Measurements from ENCODE around the gene WFIKKN1. TPM values are rescaled to one million over a fixed set of nuclear protein-coding genes. Genes with fewer than 3 reads are reported as not detected.
A peak's percentile ranks its signal among the peaks of the same experiment; 100 is the strongest.

The WFIKKN1 gene
- total RNA-seq, 1 experiment from 2014 or later, result 12.3 TPM

DNA sequence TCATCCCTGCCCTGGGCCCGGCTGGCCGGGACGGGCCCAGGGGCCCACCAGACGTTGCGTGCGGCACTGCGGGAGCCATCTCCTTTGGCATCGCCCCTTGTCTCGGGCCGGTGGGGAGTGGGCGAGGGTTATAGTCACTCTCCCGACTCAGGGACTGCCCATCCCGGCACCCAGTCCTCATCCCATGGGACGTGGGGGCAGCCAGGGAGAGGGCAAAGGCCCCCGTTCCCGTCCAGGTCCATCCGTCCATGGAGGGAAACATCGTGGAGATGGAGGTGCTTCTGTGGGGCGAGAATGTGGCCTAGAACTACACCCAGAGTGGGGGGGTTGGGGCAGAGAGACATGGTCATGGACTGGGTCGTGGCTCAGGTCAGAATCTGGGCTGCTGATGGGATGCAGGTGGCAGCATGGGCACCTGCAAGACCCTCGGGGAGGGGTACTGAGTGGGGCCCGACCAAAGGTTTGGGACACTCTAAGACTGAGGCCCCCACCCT lies 15.9 kb downstream of the WFIKKN1 start:
- POLR2A ChIA-PET, result interaction anchor here (2.3 kb wide), 1 partner anchor 10 kb away, joined by 7 read pairs; the partner anchor contains the start of gene METTL26
- CTCF ChIA-PET, result interaction anchor here (1.8 to 6.4 kb wide), 4 partner anchors 9 to 94 kb away, joined by 4 to 54 read pairs (median 21); partner anchors contain the start of genes CIAO3 and METTL26
- Mint-ChIP-seq H3K4me1 (peaks cover 10% of the 10 kb centered on the region; the same call in 1 of the 2 replicates), H3K9me3 (no peaks in the 10 kb centered on the region), H3K36me3 (no peaks in the 10 kb centered on the region), H3K4me3 (no peak overlapping the region), H3K27ac (no peak overlapping the region), H3K27me3 (ENCODE audit: low read depth) (no peaks in the 10 kb centered on the region)
- ATAC-seq, result no peak
- TF ChIP-seq ZNF219 (CRISPR knock-in tag; IDR thresholded peaks at IDR 0.05; ENCODE audit: borderline replicate concordance), result no peak
- DNase-seq (ENCODE audit: low spot score), result no peak

DNA sequence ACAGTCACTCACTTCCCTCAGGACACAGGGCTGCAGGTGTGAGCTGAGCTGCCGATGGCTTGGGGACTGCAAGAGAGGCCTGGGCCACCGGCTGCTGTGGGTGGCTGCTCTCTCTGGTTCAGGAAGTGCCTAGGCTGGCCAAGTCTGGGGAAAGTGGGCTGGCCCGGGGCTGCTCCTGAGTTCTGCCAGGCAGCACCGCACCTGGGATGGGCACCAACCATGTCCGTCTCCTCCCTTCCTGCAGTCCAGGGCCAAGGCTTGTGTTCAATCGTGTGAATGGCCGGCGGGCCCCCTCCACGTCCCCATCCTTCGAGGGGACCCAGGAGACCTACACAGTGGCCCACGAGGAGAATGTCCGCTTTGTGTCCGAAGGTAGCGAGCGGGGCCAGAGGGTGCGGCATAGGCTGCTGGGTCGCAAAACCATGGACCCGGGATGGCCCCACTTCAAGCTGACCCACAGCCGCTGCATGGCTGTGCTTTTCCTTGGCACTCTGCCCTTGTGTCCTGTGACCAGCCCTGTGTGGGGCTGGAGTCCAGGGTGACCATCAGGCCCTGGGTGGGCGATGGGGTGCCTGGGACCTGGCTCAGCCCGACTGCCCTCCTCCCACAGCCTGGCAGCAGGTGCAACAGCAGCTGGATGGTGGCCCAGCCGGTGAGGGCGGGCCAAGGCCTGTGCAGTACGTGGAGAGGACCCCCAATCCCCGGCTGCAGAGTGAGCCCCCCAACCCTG lies 16.6 kb downstream of the WFIKKN1 start:
- ChIA-PET CTCF (interaction anchor here (0.6 to 6.4 kb wide), 31 partner anchors 10 to 277 kb away, joined by 3 to 54 read pairs (median 5); partner anchors contain the start of genes ANTKMT, CIAO3, DECR2 and METTL26), POLR2A (interaction anchor here (0.5 to 2.3 kb wide), 3 partner anchors 9 to 265 kb away, joined by 4 to 7 read pairs (median 7); partner anchors contain the start of gene METTL26)
- TF ChIP-seq NFATC4 (CRISPR knock-in tag; IDR thresholded peaks at IDR 0.05), result 0 out of 2 replicates have a peak, but pooled peaks have one; percentile 15
- no peak for TF ChIP-seq SMAD4 (CRISPR knock-in tag; IDR thresholded peaks at IDR 0.05)
- TF ChIP-seq SP1 (CRISPR knock-in tag; conservative IDR thresholded peaks at IDR 0.05), result no peak
- TF ChIP-seq, protein P1, sequence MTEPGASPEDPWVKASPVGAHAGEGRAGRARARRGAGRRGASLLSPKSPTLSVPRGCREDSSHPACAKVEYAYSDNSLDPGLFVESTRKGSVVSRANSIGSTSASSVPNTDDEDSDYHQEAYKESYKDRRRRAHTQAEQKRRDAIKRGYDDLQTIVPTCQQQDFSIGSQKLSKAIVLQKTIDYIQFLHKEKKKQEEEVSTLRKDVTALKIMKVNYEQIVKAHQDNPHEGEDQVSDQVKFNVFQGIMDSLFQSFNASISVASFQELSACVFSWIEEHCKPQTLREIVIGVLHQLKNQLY (CRISPR knock-in tag; IDR thresholded peaks at IDR 0.05), result 0 out of 2 replicates have a peak, but pooled peaks have one; percentile 18
- no peak overlapping the region for H3K4me3 Mint-ChIP-seq
- H3K4me1 Mint-ChIP-seq, result peaks cover 10% of the 10 kb centered on the region; the same call in 1 of the 2 replicates
- DNase-seq (ENCODE audit: low spot score) (no peak), ATAC-seq (no peak)
- no peaks in the 10 kb centered on the region for H3K27me3 Mint-ChIP-seq (ENCODE audit: low read depth)
- H3K9me3 Mint-ChIP-seq, result no peaks in the 10 kb centered on the region
- no peak overlapping the region for H3K27ac Mint-ChIP-seq
- H3K36me3 Mint-ChIP-seq, result no peaks in the 10 kb centered on the region

DNA sequence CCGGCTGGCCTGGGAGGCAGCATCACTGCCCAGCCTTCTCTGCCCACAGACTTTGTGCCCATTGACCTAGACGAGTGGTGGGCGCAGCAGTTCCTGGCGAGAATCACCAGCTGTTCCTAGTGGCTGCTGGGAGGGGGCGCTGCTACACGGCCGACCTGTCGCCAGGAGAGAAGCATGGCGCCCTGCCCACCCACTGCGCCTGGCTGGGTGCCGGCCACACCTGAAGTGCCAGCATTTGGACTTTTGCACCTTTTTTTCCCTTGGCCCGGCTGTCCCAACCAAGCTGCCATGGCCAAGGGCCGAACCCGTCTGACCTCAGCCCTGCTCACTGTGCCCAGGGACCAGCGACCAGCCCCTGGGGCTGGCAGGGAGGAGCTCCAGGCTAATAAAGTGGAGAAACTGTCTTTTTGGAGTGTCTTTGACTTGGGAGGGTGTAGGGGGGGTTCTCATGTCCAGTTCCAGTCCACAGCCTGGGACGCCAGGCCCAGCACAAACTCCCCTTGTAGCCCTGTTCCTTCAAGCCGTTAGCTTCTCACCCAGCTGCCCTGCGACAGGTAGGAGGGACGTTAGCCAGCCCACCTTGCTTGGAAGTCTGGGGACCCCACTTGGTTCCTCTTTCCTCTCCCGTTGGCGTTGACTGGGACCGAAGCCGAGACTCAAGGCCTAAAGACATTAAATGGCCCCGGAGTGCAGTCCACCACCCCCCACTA lies 17.4 kb downstream of the WFIKKN1 start:
- H3K27ac Mint-ChIP-seq, result no peak overlapping the region; the same call in 1 of the 2 replicates
- H3K4me1 Mint-ChIP-seq, result peaks cover 10% of the 10 kb centered on the region; the same call in 1 of the 2 replicates
- ChIA-PET CTCF (interaction anchor here (0.6 to 6.4 kb wide), 39 partner anchors 10 to 278 kb away, joined by 3 to 54 read pairs (median 5); partner anchors contain the start of genes ANTKMT, CAPN15, CIAO3 and DECR2), POLR2A (interaction anchor here (1.0 to 2.3 kb wide), 4 partner anchors 10 to 134 kb away, joined by 3 to 7 read pairs (median 6); partner anchors contain the start of genes METTL26 and RHBDL1)
- ATAC-seq, result peak; percentile 39
- no peaks in the 10 kb centered on the region for H3K36me3 Mint-ChIP-seq
- no peaks in the 10 kb centered on the region for H3K27me3 Mint-ChIP-seq (ENCODE audit: low read depth)
- peak overlapping the region; percentile 73 for H3K4me3 Mint-ChIP-seq
- peak; percentile 62 for DNase-seq (ENCODE audit: low spot score)
- TF ChIP-seq ZNF232 (CRISPR knock-in tag; IDR thresholded peaks at IDR 0.05), result no peak
- TF ChIP-seq, protein P2, sequence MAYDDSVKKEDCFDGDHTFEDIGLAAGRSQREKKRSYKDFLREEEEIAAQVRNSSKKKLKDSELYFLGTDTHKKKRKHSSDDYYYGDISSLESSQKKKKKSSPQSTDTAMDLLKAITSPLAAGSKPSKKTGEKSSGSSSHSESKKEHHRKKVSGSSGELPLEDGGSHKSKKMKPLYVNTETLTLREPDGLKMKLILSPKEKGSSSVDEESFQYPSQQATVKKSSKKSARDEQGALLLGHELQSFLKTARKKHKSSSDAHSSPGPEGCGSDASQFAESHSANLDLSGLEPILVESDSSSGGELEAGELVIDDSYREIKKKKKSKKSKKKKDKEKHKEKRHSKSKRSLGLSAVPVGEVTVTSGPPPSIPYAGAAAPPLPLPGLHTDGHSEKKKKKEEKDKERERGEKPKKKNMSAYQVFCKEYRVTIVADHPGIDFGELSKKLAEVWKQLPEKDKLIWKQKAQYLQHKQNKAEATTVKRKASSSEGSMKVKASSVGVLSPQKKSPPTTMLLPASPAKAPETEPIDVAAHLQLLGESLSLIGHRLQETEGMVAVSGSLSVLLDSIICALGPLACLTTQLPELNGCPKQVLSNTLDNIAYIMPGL (CRISPR knock-in tag; IDR thresholded peaks at IDR 0.05), result 0 out of 2 replicates have a peak, but pooled peaks have one; percentile 38
- TF ChIP-seq, protein P3, sequence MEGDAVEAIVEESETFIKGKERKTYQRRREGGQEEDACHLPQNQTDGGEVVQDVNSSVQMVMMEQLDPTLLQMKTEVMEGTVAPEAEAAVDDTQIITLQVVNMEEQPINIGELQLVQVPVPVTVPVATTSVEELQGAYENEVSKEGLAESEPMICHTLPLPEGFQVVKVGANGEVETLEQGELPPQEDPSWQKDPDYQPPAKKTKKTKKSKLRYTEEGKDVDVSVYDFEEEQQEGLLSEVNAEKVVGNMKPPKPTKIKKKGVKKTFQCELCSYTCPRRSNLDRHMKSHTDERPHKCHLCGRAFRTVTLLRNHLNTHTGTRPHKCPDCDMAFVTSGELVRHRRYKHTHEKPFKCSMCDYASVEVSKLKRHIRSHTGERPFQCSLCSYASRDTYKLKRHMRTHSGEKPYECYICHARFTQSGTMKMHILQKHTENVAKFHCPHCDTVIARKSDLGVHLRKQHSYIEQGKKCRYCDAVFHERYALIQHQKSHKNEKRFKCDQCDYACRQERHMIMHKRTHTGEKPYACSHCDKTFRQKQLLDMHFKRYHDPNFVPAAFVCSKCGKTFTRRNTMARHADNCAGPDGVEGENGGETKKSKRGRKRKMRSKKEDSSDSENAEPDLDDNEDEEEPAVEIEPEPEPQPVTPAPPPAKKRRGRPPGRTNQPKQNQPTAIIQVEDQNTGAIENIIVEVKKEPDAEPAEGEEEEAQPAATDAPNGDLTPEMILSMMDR (IDR thresholded peaks at IDR 0.05), result peak; percentile 43; the same call in 1 of the 2 replicates
- TF ChIP-seq, protein P4, sequence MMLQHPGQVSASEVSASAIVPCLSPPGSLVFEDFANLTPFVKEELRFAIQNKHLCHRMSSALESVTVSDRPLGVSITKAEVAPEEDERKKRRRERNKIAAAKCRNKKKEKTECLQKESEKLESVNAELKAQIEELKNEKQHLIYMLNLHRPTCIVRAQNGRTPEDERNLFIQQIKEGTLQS (CRISPR knock-in tag; conservative IDR thresholded peaks at IDR 0.05), result no peak
- TF ChIP-seq, protein P5, sequence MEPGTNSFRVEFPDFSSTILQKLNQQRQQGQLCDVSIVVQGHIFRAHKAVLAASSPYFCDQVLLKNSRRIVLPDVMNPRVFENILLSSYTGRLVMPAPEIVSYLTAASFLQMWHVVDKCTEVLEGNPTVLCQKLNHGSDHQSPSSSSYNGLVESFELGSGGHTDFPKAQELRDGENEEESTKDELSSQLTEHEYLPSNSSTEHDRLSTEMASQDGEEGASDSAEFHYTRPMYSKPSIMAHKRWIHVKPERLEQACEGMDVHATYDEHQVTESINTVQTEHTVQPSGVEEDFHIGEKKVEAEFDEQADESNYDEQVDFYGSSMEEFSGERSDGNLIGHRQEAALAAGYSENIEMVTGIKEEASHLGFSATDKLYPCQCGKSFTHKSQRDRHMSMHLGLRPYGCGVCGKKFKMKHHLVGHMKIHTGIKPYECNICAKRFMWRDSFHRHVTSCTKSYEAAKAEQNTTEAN (CRISPR knock-in tag; IDR thresholded peaks at IDR 0.05), result 0 out of 2 replicates have a peak, but pooled peaks have one; percentile 11
- no peaks in the 10 kb centered on the region for H3K9me3 Mint-ChIP-seq
